Sigmoid colon (tissue), 4 donors: ENCODE data around the gene SIGLEC9.

Experiments
- CTCF ChIP-seq, 4 experiments: fragments of 450-650 bp in 3 of 4; fragments of 200-600 bp in 1 of 4; IDR thresholded peaks; one replicate each; pipeline ENCODE4 v1.5.1; 2016 to 2019; ENCODE audit warnings: antibody characterized with exemption in 4 of 4, mild to moderate bottlenecking in 3 of 4, moderate library complexity in 2 of 4
- EP300 ChIP-seq, 4 donors: sonication (generic); formaldehyde crosslinking; IDR thresholded peaks; one replicate each; pipeline ENCODE4 v1.6.1; 2017; ENCODE audit warnings: antibody characterized with exemption in 4 of 4
- POLR2A ChIP-seq, 2 donors: fragments of 450-650 bp; IDR thresholded peaks; one replicate each; pipeline ENCODE4 v1.6.1; 2016; ENCODE audit warnings: antibody characterized with exemption in 2 of 2, mild to moderate bottlenecking in 2 of 2, moderate library complexity in 2 of 2
- POLR2AphosphoS5 ChIP-seq, 4 donors: sonication (generic); formaldehyde crosslinking; IDR thresholded peaks; one replicate each; pipeline ENCODE4 v1.6.1; 2017; ENCODE audit warnings: antibody characterized with exemption in 4 of 4

GRCh38 chr19:51086153-51086850, 38.4 kb upstream of the SIGLEC9 start:
- no peak for TF ChIP-seq EP300 (IDR thresholded peaks at IDR 0.05)
- TF ChIP-seq CTCF (IDR thresholded peaks at IDR 0.05), result no peak
- no peak for TF ChIP-seq POLR2A (IDR thresholded peaks at IDR 0.05)
- no peak for TF ChIP-seq POLR2AphosphoS5 (IDR thresholded peaks at IDR 0.05)
